Activated CD8-positive, alpha-beta T cell treated with anti-CD3 and anti-CD28 coated beads for 36 hours (primary cell): Measurements from ENCODE around the gene LRRC55. TPM values are rescaled to one million over a fixed set of nuclear protein-coding genes. Genes with fewer than 3 reads are reported as not detected.

ENCODE experiments used
- ATAC-seq: fragments of 200-7000 bp; cut with Tn5 transposase; one replicate; pipeline ENCODE4 v1.10.0; 2021; ENCODE audit warnings: mild to moderate bottlenecking, moderate library complexity
- CTCF ChIA-PET: fragments of 350-600 bp; sonication (Branson Sonifier 250); formaldehyde crosslinking; loops from one replicate; lab custom pipeline; 2021; ENCODE audit warnings: antibody characterized with exemption; lab: Charles Lee
- POLR2A ChIA-PET: fragments of 350-600 bp; sonication (Branson Sonifier 250); formaldehyde crosslinking; loops from one replicate; lab custom pipeline; 2021; ENCODE audit warnings: antibody characterized with exemption; lab: Charles Lee
- DNase-seq: peaks from one replicate; pipeline ENCODE4 v3.0.0-alpha.2; 2020
- H3K27ac Mint-ChIP-seq: one replicate; pipeline ENCODE4 v1.8.0; 2021; ENCODE audit warnings: mild to moderate bottlenecking, mixed read lengths
- H3K27me3 Mint-ChIP-seq: one replicate; pipeline ENCODE4 v1.8.0; 2021; ENCODE audit warnings: mixed read lengths
- H3K36me3 Mint-ChIP-seq: one replicate; pipeline ENCODE4 v1.8.0; 2021; ENCODE audit warnings: low read depth, mixed read lengths
- H3K4me1 Mint-ChIP-seq: one replicate; pipeline ENCODE4 v1.8.0; 2021; ENCODE audit warnings: low read depth, mixed read lengths
- H3K4me3 Mint-ChIP-seq: one replicate; pipeline ENCODE4 v1.8.0; 2021; ENCODE audit warnings: mild to moderate bottlenecking, moderate library complexity, mixed read lengths
- H3K9me3 Mint-ChIP-seq: one replicate; pipeline ENCODE4 v1.8.0; 2021; ENCODE audit warnings: mixed read lengths
- CTCF ChIP-seq: fragments of 200-600 bp; IDR thresholded peaks from one replicate; pipeline ENCODE4 v1.8.0; 2022; ENCODE audit warnings: antibody characterized with exemption, mild to moderate bottlenecking
- intact Hi-C: fragments of 100-400 bp; cut with micrococcal nuclease; formaldehyde crosslinking; loops from one replicate; pipeline ENCODE4 v1.10.0; 2022
- total RNA-seq, 2 experiments: library from RNA; stranded (reverse); gene quantifications; one replicate each; pipeline ENCODE4 v1.2.3, GENCODE V29; 2021

LRRC55 gene
- total RNA-seq, 2 experiments from 2014 or later, result not detected

- ATAC-seq, result no peak
- intact Hi-C loops, result no loop called here
- H3K27me3 Mint-ChIP-seq, result peaks cover 27% of the 10 kb centered on the region
Measured at GRCh38 chr11:57182896-57183295, 1.1 kb downstream of the LRRC55 start.

GRCh38 chr11:57190548-57190947, 8.8 kb downstream of the LRRC55 start:
- H3K4me3 Mint-ChIP-seq, result no peak overlapping the region
- H3K27me3 Mint-ChIP-seq, result peaks cover 11% of the 10 kb centered on the region
- ChIA-PET CTCF (no interaction called here), POLR2A (no interaction called here)
- no peak for TF ChIP-seq CTCF
- no peaks in the 10 kb centered on the region for H3K4me1 Mint-ChIP-seq
- no peak overlapping the region for H3K27ac Mint-ChIP-seq
- H3K9me3 Mint-ChIP-seq, result no peaks in the 10 kb centered on the region
- intact Hi-C loops, result no loop called here
- H3K36me3 Mint-ChIP-seq, result no peaks in the 10 kb centered on the region
- no peak for ATAC-seq
- DNase-seq, result no peak

More at GRCh38 chr11:57182896-57183295, 1.1 kb downstream of the LRRC55 start:
- TF ChIP-seq CTCF, result no peak
- H3K9me3 Mint-ChIP-seq, result no peaks in the 10 kb centered on the region
- ChIA-PET POLR2A (no interaction called here), CTCF (no interaction called here)
- H3K4me1 Mint-ChIP-seq, result no peaks in the 10 kb centered on the region
- no peak overlapping the region for H3K4me3 Mint-ChIP-seq
- no peaks in the 10 kb centered on the region for H3K36me3 Mint-ChIP-seq
- no peak for DNase-seq
- no peak overlapping the region for H3K27ac Mint-ChIP-seq

- TF ChIP-seq CTCF, result no peak
- intact Hi-C loops, result no loop called here
- no peak overlapping the region for H3K27ac Mint-ChIP-seq
- no peaks in the 10 kb centered on the region for H3K4me1 Mint-ChIP-seq
- ATAC-seq, result no peak
- no peak overlapping the region for H3K4me3 Mint-ChIP-seq
- no peak for DNase-seq
- H3K36me3 Mint-ChIP-seq, result no peaks in the 10 kb centered on the region
- H3K27me3 Mint-ChIP-seq, result peaks cover 13% of the 10 kb centered on the region
- H3K9me3 Mint-ChIP-seq, result no peaks in the 10 kb centered on the region
- ChIA-PET CTCF (no interaction called here), POLR2A (no interaction called here)
Measured at GRCh38 chr11:57191311-57192219, 9.8 kb downstream of the LRRC55 start.

- no peak for TF ChIP-seq CTCF
- DNase-seq, result no peak
- Mint-ChIP-seq H3K27ac (no peak overlapping the region), H3K9me3 (no peaks in the 10 kb centered on the region), H3K27me3 (peaks cover 13% of the 10 kb centered on the region), H3K4me3 (no peak overlapping the region), H3K4me1 (no peaks in the 10 kb centered on the region), H3K36me3 (no peaks in the 10 kb centered on the region)
- ChIA-PET POLR2A (no interaction called here), CTCF (no interaction called here)
- no peak for ATAC-seq
- intact Hi-C loops, result no loop called here
Measured at GRCh38 chr11:57192316-57192715, 10.6 kb downstream of the LRRC55 start.

DNA sequence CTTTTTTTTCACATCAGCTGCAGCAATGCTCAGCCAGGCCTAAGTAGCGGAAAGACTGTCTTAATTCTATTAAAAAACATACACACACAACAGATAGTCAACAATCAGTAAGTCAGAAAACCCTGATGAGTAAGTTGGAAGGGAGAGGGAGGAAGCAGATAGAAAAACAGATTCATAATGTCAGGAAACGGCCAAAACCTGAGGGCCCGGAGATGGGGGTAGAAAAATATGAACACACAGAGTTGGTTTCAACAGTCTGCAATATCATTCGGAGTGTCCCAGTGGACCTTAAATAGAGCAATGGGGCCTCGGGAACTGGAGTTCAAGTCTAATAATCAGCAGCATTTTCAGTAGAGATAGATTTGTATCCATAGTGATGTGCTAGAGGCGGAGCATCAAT, 14.8 kb downstream of the LRRC55 start:
- Mint-ChIP-seq H3K36me3 (no peaks in the 10 kb centered on the region), H3K4me1 (no peaks in the 10 kb centered on the region), H3K27me3 (peaks cover 5% of the 10 kb centered on the region), H3K27ac (no peak overlapping the region), H3K4me3 (no peak overlapping the region), H3K9me3 (no peaks in the 10 kb centered on the region)
- ATAC-seq (no peak), DNase-seq (no peak)
- intact Hi-C loops, result no loop called here
- ChIA-PET CTCF (no interaction called here), POLR2A (no interaction called here)
- no peak for TF ChIP-seq CTCF
